Upper lobe of left lung (tissue), 6 donors: ENCODE measurements around the gene CXCR3. TPM values are rescaled to one million over a fixed set of nuclear protein-coding genes. Genes with fewer than 3 reads are reported as not detected.

Source experiments
- ATAC-seq, 2 donors: fragments of 200-7000 bp; cut with Tn5 transposase; one replicate each; pipeline ENCODE4 v1.9.1; 2022; ENCODE audit warnings: mild to moderate bottlenecking in 2 of 2, moderate library complexity in 2 of 2; ENCODE audit not compliant: low FRiP score in 2 of 2
- DNase-seq, 2 donors: peaks; one replicate each; pipeline ENCODE4 v3.0.0-alpha.2; 2019 to 2020
- H3K27ac ChIP-seq, 4 donors: fragments of 200-600 bp; sonication (generic); one replicate each; pipeline ENCODE4 v1.5.1; 2016 to 2019
- H3K27me3 ChIP-seq, 4 donors: fragments of 200-600 bp; sonication (generic); one replicate each; pipeline ENCODE4 v1.5.1; 2017 to 2019
- H3K36me3 ChIP-seq, 4 donors: fragments of 200-600 bp; sonication (generic); one replicate each; pipeline ENCODE4 v1.5.1; 2016 to 2019
- H3K4me1 ChIP-seq, 4 donors: fragments of 200-600 bp; sonication (generic); one replicate each; pipeline ENCODE4 v1.5.1; 2018 to 2019
- H3K4me3 ChIP-seq, 4 donors: fragments of 200-600 bp; sonication (generic); one replicate each; pipeline ENCODE4 v1.5.1; 2017 to 2019; ENCODE audit warnings: mild to moderate bottlenecking in 2 of 4, moderate library complexity in 1 of 4
- H3K9me3 ChIP-seq, 4 donors: fragments of 200-600 bp; sonication (generic); one replicate each; pipeline ENCODE4 v1.5.1; 2018 to 2019
- CTCF ChIP-seq, 6 experiments: fragments of 450-650 bp in 4 of 6; fragments of 200-600 bp in 2 of 6; sonication (generic) in 2 of 6; IDR thresholded peaks; one replicate each; pipeline ENCODE4 v1.5.1; 2016 to 2019; ENCODE audit warnings: antibody characterized with exemption in 6 of 6
- EP300 ChIP-seq, 4 donors: sonication (generic); formaldehyde crosslinking; IDR thresholded peaks; one replicate each; pipeline ENCODE4 v1.5.1; 2017; ENCODE audit warnings: antibody characterized with exemption in 4 of 4, control low read depth in 2 of 4
- POLR2A ChIP-seq, 4 donors: fragments of 450-650 bp; IDR thresholded peaks; one replicate each; pipeline ENCODE4 v1.5.1; 2016 to 2017; ENCODE audit warnings: antibody characterized with exemption in 4 of 4, mild to moderate bottlenecking in 2 of 4
- POLR2AphosphoS5 ChIP-seq, 2 donors: sonication (generic); formaldehyde crosslinking; IDR thresholded peaks; one replicate each; pipeline ENCODE4 v1.5.1; 2017; ENCODE audit warnings: antibody characterized with exemption in 2 of 2
- WGBS, 2 donors: methylation state at CpG; one replicate each; pipeline ENCODE4 v1.1.5; 2017 to 2018; 5-methylcytosine and 5-hydroxymethylcytosine counted together
- total RNA-seq, 6 donors: library from RNA; depleted of rRNA in 4 of 6; stranded (reverse); fragments of >200 nt in 4 of 6; gene quantifications; one replicate each; pipeline versions ENCODE4 v1.1.0 to v1.2.1, GENCODE V29; 2016 to 2021
- donor health status: DM: no; HTN: no; CAD: no; lungs with moderate emphysema.
- donor health status: DM: no; HTN: yes; CAD: no; lungs with severe emphysema.

The CXCR3 gene
- total RNA-seq, 6 donors from 2014 or later: 0.76 to 5.2 (median 0.97) TPM; not detected in 1

- Histone ChIP-seq H3K27ac (no peak overlapping the region), H3K4me3 (no peak overlapping the region), H3K4me1 (peaks cover 0 to 5% (median 0%) of the 10 kb centered on the region in 4 donors), H3K9me3 (no peaks in the 10 kb centered on the region), H3K36me3 (no peaks in the 10 kb centered on the region), H3K27me3 (no peaks in the 10 kb centered on the region)
- DNase-seq (no peak), ATAC-seq (no peak)
- no peak for TF ChIP-seq CTCF (IDR thresholded peaks at IDR 0.05)
- no peak for TF ChIP-seq EP300 (IDR thresholded peaks at IDR 0.05)
- TF ChIP-seq POLR2A (IDR thresholded peaks at IDR 0.05): no peak
- no peak for TF ChIP-seq POLR2AphosphoS5 (IDR thresholded peaks at IDR 0.05)
- 72 to 73% methylated on average over 9 to 10 of the region's 10 CpGs for WGBS, 2 donors
Measured at GRCh38 chrX:71632923-71633657, 14.8 kb upstream of the CXCR3 start.

- H3K27me3 ChIP-seq: no peaks in the 10 kb centered on the region
- 78 to 100% methylated on average over 1 to 2 of the region's 2 CpGs for WGBS, 2 donors
- no peak overlapping the region for H3K27ac ChIP-seq
- no peaks in the 10 kb centered on the region for H3K9me3 ChIP-seq
- no peak for ATAC-seq
- H3K36me3 ChIP-seq: no peaks in the 10 kb centered on the region
- no peak overlapping the region for H3K4me3 ChIP-seq
- peaks cover 0 to 8% (median 5%) of the 10 kb centered on the region in 4 donors for H3K4me1 ChIP-seq
- DNase-seq: no peak
- TF ChIP-seq CTCF (IDR thresholded peaks at IDR 0.05) (no peak), POLR2A (IDR thresholded peaks at IDR 0.05) (no peak), POLR2AphosphoS5 (IDR thresholded peaks at IDR 0.05) (no peak)
Measured at GRCh38 chrX:71629467-71629866, 11.2 kb upstream of the CXCR3 start.

GRCh38 chrX:71627588-71628404 is 9.5 kb upstream of the CXCR3 start:
- no peaks in the 10 kb centered on the region for H3K36me3 ChIP-seq
- H3K9me3 ChIP-seq: no peaks in the 10 kb centered on the region
- no peak for TF ChIP-seq EP300 (IDR thresholded peaks at IDR 0.05)
- TF ChIP-seq CTCF (IDR thresholded peaks at IDR 0.05): no peak
- no peak for TF ChIP-seq POLR2A (IDR thresholded peaks at IDR 0.05)
- no peak for TF ChIP-seq POLR2AphosphoS5 (IDR thresholded peaks at IDR 0.05)
- H3K27me3 ChIP-seq: no peaks in the 10 kb centered on the region
- no peak for ATAC-seq
- H3K4me3 ChIP-seq: no peak overlapping the region
- H3K4me1 ChIP-seq: peaks cover 4 to 22% (median 12%) of the 10 kb centered on the region in 4 donors
- 86 to 87% methylated on average over 9 to 14 of the region's 14 CpGs for WGBS, 2 donors
- H3K27ac ChIP-seq: no peak overlapping the region
- no peak for DNase-seq

- TF ChIP-seq POLR2A (IDR thresholded peaks at IDR 0.05) (no peak), CTCF (IDR thresholded peaks at IDR 0.05) (no peak), POLR2AphosphoS5 (IDR thresholded peaks at IDR 0.05) (no peak), EP300 (IDR thresholded peaks at IDR 0.05) (no peak)
- Histone ChIP-seq H3K4me1 (peaks cover 11 to 32% (median 18%) of the 10 kb centered on the region in 4 donors), H3K4me3 (no peak overlapping the region), H3K27me3 (no peaks in the 10 kb centered on the region), H3K36me3 (no peaks in the 10 kb centered on the region), H3K27ac (no peak overlapping the region), H3K9me3 (no peaks in the 10 kb centered on the region)
- WGBS, 2 donors: 60% methylated on average over 6 of the region's 6 CpGs; no CpG with 5 or more reads in 1 of the 2 donors
- DNase-seq (peak in 1 of 2 donors; percentile 55), ATAC-seq (no peak)
Measured at GRCh38 chrX:71626576-71626975, 8.3 kb upstream of the CXCR3 start.
